HG02759 (cell line): ENCODE data around the gene HSPA12A.

Experiments used
- ATAC-seq: cut with Tn5 transposase; IDR thresholded peaks from one replicate; pipeline ENCODE4 v1.9.1; 2021; ENCODE audit warnings: mild to moderate bottlenecking, moderate library complexity; ENCODE audit not compliant: unreplicated experiment

HSPA12A gene

DNA sequence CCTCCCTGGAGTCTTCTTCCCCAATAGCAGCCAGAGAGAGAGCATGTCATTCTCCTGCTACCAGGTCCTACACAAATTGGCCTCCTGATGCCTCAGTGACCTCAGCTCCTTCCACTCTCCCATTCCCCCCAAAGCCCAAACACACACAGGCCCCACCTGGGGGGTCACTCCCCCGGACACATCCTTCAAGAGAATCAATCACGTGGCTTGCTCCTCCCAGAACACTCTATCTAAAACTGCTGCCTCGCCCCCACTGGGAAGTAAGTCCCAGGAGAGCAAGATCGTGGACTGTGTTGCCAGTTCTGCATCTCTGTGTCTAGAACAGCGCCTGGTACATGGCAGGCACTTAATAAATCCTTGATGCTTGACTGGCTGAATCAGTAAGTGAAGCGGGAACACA lies 2.5 kb upstream of the HSPA12A start:
- ATAC-seq, result no peak

DNA sequence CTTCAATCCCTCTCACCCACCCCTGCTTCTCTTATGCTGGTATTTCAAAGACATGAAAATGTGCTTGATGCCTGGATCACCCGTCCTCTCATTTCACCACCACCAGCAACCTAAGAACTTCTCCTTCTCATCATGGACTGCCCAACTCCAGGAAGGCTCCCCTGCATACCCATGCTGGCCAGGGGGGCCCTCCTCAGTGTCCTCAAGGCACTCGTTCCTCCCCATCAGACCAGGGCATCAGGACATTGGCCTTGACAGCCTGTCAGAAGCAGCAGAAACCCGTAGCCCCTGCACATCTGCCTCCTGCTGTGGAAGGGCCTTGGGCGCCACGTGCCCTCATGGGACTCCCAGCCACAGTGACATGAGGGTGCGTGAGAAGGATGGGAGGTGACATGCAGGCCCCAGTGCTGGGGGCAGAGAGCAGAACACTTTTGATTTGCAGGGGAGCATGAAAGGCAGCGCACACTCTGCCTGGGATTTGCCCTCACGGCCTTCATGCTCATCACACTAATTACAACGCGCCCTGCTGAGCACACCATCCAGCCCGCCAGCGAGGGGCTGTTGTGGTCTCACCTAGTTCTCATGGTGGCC lies 1.9 kb upstream of the HSPA12A start:
- no peak for ATAC-seq

DNA sequence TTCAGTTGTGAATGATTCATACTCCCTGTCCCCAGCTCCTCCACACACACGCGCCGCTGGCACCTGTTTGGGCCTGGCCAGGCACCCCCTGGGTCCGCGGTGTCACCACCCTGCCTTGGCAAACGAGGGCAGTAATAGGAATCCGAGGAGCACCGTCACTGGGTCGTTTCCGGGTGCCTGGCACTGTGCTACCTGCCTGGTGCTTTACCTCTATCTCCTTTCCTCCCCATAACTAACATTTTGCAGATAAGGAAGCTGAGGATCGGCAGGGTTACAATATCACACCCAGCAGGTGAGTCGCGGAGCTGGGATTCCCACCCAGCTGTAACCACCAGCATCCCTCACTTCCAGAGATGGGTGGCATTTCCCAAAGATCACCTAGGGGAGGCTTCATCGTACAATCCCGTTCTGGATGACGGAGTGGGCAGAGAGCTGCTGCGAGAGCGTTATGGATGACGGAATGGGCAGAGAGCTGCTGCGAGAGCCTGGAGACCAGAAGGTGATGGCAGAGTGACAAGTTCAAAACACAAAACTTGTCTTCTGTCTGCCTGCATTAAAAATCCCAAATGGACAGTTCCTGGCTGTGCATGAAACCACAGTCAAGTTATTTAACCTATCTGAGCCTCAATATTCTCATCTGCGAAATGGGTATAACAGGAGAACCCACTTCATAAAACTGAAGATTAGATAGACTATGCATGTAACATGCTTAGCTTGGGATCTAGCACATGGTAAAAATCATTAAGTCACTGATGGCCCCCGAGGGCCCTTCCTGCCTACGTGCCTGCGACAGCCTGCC lies 1.1 kb upstream of the HSPA12A start:
- no peak for ATAC-seq

DNA sequence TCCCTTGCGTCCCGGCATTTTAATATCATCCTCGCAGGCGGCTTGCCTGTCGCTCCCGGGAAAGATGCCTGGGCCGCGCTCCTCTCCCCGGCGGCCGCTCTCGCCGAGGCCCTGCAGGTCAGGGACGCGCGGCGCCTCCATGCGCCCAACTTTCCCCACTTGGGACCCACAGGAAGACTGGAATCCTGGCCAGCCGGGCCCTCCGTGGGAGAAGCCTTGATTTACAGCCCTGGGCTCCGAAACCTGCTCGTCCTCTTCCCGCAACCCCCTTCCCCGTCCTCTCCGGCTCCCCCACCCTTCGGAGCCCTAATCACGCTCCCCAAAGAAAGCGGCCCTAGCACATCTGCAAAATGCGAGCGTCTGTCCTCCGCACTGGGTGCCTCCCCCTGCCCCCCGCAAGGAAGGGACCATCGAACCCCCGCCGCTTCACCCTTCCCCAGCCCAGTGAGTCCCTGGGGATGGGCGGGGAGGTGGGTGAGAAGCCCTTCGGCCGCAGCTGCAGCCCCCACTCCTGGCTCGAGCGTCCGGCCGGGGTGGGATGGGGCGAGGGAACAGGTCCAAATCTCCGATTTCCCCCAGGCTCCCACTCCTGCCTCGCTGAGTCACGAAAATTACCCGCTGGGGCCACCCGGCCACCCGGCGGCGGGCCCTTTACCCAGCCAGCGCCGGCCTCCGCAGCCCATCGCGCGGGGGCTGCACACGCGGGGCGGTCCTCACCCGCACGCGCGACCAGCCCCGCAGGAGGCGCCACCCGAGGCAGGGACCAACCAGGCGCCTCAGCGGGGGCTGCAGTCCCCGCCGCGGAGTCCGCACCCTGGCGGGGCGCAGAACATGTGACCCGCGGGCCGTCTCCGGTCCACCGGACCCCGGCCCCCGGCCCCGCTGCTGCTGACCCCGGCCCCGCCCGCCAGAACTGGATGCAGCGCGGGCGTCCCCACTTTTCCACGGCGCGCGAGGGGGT lies 695 bp downstream of the HSPA12A start:
- peak; percentile 11 for ATAC-seq

DNA sequence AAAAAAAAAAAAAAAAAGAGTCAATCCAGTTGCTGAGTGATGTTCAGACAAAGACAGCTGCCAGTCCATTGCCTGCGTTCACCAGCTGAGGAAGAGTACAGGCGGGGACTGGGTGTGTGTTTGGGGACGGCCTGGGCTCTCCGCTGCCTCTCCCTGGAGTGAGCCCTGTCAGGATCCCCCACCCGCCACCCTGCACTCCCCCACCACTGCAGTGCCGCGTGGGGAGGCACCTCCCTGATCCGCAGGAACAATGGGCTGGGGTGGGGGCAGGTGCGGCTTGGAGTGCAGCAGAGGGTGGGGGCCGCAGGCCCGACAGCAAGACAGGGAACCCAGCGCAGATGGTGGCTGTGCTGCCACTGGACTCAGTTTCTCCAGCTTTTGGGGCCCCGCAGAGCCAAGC lies 1.4 kb downstream of the HSPA12A start:
- ATAC-seq, result no peak

DNA sequence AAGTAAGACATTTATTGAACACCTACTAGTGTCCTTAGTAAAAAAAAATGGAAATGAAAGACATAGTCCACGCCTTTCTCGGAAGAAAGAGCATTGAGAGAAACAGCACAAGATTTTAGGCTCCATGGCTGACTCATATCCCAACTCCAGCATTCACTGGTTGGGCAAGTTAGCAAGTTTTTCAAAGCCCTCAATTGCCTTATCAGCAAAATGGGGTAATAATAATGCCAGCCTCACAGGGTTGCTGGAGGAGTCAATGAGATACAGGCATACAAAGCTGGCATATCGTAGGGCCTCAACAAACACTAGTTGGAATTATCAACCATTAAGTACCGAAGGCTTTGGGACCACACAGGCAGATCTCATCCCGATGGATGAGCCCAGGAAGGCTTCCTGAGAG lies 4.0 kb downstream of the HSPA12A start:
- ATAC-seq, result no peak

DNA sequence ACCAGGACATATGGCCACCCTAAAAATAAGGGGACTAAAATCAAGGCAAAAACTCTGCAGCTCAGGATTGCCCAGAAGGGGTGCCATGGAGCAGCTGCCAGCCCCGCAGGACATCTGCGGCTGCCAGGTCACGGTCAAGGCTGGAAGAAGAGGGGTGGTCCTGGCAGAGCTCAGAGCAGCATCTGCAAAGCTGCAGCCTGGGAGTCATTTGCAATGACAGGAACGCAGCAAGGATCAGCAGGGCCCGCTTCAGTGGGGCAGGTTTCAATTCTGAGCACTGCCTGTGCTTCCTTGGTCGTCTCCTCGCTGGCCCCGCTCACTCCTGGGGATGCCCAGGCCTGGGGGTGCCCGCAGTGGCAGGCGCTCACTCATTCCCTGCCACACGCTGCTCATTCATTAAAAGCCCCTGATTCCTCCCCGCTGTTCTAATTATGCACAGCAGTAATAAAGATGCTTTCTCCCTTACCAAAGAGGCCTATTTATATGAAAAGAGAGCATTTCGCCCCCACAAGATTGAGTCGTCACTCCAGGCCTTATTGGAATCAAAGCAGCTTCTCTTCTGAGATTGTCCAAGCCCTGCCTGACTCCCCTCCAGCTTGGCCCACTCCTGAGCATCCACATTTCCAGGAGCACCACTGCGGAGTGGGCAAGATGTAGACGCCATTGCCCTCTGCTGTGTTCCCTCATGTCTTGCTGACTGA lies 4.6 kb downstream of the HSPA12A start:
- no peak for ATAC-seq

DNA sequence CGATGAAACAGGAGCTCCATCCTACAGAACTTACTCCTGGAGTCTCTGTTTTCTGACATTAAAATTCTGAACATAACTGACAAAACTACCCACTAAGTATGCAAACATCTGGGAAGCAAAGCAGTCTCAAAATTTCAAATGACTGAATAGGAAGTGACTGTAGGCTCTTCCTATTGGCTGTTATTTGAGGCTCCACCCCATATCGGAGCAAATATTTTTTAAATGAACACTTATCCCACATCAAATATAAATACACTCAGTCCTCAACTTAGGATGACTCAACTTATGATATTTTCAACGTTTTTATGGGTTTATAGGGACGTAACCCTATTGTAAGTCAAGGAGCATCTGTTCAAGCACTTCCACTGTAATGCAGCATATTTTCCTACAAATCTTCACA lies 8.8 kb downstream of the HSPA12A start:
- ATAC-seq, result no peak

DNA sequence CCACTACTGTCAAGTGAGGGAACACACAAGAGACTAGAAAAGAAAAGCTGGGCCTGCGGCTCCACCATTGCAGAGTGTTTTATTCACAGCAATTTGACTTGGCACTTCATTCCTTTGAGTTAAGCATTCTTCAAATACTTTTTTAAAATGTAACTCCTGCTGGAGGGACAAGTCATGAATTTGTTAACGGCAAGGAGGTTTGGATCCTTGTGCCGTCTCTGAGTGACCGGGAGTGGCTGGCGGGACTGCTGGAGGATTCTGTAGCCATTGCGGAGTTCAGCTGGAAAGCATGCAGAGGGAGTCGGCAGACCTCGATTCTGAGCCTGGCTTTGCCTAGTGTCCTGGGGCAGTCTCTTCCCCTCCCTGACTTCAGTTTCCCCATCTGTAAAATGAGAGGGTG lies 9.8 kb downstream of the HSPA12A start:
- ATAC-seq, result no peak

DNA sequence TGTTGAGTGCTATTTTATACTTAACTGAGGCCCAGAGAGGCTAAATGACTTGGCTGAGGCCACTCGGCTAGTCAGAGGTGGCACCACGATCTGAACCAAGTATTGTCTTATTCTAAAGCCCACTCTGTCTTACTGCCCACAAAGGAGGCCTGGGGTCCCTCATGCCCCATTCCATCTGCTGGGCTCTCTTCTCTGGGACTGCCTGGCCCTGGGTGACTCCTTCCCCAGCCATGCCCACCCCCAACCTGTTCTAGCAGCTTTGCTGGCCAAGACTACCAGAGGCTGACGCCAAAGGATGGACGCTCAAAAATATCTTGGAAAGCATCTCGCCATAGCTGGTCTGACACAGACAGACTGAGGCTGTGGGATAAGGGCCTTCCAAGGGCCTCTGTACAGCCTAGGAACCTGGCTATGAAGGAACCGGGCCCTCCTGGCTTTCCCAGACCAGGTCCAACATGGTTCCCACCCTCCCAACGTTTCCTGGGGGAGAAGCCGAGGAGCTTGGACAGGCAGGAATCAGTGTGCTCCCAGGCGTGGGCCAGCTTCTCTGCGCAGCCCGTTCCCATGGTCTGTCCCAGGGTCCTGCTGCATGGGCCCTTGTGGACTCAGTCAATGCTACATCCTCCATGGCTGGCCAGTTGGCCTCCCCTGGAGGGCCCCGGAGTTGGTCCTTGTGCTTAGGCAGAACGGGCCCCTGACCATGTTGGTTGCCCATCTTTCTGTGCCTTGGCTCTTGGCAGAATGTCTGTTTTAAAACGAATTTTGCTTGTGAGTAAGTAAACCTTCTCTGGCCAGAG lies 11.7 kb downstream of the HSPA12A start:
- ATAC-seq, result no peak

DNA sequence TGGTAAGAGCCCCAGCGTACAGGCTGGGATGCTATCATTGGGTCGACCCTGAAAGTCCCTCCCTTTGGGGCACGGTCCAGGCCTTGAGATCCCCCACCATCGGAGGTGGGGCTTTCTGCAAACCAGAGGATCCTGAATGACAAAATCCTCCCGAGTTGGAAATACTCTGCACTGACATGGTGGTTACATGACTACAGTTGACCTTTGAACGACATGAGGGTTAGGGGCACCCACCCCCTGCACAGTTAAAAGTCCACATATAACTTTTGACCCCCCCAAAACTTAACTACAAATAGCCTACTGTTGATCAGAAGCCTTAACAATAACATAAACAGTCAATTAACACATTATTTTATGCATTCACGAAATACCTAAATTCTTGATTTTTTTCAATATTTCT lies 13.1 kb downstream of the HSPA12A start:
- no peak for ATAC-seq

DNA sequence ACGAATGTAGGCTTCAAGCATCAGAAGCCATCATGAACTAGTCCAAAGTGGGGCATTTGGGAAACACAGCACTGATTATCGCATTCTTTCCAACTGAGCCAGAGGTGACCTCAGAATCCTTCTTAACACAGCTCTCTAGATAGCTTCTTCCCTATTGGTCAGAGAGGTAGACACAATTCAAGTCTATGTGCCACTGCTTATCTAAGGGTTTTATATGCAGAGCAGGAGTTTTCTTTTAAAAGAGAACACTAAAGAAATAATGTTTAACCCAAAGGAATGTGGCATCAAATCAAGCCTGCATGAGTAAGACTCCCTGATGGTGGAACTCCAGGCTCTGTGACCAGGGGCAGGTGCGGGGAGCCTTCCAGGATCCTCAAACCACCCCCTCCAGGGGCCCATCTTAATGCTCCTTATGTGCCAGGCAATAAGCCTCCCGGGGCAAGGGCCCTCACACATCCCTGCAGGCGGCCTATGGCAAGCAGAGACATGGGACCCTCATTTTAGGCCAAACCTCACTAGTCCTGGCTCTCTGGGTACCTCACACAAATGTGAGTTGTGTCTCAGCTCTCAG lies 13.8 kb downstream of the HSPA12A start:
- no peak for ATAC-seq

DNA sequence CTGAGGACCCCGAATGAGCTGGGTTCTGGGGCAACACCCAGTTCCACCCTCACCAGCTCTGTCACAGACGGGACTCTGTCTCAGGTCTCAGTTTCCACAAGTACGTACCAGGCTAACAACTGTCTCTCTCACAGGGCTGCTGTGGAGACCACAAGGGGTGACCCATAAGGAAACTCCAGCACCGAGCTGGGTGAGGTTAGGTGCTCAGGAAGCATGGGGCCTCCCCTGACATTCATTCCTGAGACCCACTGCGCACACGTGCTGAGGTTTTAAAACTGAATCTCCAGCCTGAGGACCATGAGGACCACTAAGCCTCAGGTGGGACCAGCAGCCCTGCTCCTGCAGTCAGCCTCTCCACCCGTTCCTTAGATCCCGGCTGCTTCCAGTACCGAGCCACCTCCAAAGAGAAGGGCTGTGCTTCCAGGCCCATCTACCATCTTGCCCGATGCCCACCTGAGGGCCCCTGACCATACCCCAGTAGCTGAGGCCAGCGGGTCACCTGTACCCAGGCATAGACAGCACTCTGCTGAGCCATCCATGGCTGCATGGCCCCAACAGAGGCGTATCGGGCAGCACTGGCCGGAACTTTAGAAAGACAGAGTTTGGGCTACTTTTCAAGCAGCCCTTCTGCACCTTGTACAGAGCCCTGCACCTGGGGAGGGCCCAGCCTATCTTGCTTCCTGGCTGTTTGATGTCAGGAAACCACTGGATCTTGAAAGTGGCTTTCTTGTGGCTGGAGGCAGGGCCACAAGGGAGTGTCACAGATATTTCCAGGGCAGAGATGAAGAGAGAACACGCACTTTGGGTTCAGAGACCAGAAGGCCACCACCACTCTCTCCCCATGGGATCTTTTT lies 18.7 kb downstream of the HSPA12A start:
- no peak for ATAC-seq

DNA sequence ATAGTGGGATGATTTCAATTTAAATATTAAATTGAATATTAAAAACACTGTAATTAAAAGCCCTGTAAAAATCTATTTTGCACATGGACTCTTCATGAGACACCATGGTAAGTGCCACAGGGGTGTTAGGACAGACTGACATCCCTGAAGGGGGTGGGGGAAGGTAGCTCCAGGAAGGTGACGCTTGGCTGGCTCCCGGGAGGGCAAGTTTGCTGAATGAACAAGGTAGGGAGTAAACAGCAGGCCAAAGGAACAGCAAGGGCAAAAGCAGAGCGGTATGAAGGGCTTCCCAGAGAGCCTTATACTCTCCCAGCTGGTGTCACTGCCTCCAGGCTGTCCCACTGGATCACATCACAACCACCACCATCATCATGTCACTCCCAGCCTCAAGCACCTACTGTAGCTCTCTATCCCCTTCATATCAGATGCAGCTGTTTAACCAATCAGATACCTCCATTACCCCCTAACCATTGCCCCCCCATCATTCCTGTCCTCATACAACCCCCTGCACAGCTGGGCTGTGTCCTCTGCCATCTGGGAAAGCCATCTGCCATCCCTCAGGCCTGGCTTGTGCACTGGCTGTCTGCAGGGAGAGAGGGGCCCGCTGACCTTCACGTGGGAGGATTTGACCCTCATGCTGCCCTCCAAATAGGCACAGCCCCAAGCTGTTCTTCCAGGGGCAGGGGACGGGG lies 19.5 kb downstream of the HSPA12A start:
- no peak for ATAC-seq

DNA sequence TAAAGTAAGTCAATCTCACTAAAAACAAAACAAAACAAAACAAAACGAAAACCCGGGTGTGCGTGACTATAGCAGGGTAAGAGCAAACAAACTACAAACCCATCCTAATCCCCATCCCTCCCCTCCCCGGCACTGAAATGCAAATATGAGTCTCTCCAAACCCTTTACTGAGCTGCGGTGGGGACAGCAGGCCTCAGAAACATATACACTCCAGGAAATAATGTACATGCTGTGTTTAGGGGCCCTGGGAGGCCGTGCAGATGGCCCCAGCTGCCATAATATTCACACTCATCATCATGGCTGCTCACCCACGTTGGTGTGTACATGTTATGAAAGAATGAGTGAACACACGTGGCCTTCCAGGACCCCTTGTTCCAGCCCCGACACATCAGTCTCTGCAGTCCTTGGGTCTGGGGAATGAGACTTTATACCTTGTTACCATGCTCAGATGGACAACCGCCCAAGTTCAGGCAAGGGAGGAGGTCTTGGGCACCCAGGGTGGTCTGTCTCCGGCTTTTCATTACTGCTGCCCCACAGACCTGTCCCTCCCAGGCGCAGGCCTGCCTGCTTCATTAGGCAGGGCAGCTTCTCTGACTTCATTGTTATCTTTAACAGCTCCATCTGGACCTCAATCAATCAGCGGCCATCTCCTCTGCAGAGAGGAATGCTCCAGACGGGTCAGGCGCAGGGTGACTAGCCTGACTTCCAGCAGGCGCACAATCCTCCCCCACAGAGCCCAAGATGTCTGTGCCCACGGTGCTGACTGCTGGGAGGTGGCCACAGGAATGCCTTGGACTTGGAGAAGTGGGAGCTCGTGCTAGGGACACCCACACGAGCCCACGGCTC lies 20.6 kb downstream of the HSPA12A start:
- no peak for ATAC-seq

DNA sequence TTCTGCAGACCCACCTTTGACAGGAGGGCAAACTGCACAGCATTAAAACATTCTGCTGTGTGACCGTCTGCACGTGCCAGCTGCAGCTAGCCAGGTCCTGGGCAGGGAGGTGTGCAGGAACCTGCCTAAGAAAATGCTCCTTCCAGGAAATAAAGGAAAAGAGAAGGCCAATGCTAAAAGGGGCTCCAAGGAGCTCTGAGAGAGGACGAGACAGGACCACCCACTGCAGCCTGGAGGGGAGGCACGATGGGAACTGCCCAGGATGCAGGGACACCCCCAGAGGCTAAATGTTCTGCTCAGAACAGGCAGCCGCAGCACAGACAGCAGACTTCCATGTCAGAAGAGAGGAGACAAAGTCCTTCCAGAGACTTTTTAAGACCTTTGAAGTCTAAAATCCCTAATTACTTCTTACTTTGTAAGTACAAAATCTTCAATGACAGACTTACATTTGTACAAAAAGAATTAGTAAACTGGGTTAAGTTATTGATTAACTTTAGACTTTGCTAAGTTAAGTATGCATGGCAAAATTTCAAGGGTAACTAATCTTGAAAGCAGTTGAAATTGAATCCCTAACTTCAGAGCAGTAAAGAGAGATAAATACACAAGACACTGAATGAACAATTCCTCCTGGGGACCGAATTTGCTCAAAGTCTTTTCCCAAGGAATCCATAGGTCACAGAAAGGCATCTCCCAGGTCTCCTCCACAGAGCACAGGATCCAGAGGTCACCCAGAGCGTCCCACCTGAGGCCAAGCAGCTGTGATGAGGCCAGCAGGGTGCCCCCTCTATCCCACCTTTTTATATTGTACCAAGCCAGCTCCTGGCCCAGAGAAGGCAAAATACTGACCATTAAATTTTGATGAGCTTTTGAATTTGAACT lies 21.5 kb downstream of the HSPA12A start:
- ATAC-seq, result no peak
